Testis (tissue), 3 donors: Measurements from ENCODE around the gene DIAPH1. TPM values are rescaled to one million over a fixed set of nuclear protein-coding genes. Genes with fewer than 3 reads are reported as not detected.

Experiments
- DNase-seq: peaks from one replicate; pipeline ENCODE4 v3.0.0-alpha.2; 2019
- H3K27ac ChIP-seq, 2 donors: fragments of 200-600 bp; sonication (generic); one replicate each; pipeline ENCODE4 v1.5.1; 2019
- H3K27me3 ChIP-seq: fragments of 200-600 bp; sonication (generic); one replicate; pipeline ENCODE4 v1.5.1; 2019
- H3K36me3 ChIP-seq: fragments of 200-600 bp; sonication (generic); one replicate; pipeline ENCODE4 v1.5.1; 2017; ENCODE audit warnings: low read depth; ENCODE audit errors: missing control alignments
- H3K4me1 ChIP-seq: fragments of 200-600 bp; sonication (generic); one replicate; pipeline ENCODE4 v1.5.1; 2019
- H3K4me3 ChIP-seq, 2 donors: fragments of 200-600 bp; sonication (generic); one replicate each; pipeline ENCODE4 v1.5.1; 2017 to 2019
- H3K9me3 ChIP-seq: fragments of 200-600 bp; sonication (generic); one replicate; pipeline ENCODE4 v1.5.1; 2017
- POLR2A ChIP-seq: fragments of 450-650 bp; IDR thresholded peaks from one replicate; pipeline ENCODE4 v1.6.1; 2017; ENCODE audit warnings: antibody characterized with exemption, mild to moderate bottlenecking, moderate library complexity
- whole genome bisulfite sequencing, 2 donors: methylation state at CpG; one replicate each; pipeline ENCODE4 v1.1.5; 2018; 5-methylcytosine and 5-hydroxymethylcytosine counted together
- intact Hi-C: fragments of 100-400 bp; cut with DNase I; formaldehyde crosslinking; loops from one replicate; pipeline ENCODE4 v1.15.1; 2023; ENCODE audit warnings: low total_unique reads
- polyA plus RNA-seq: library from polyadenylated mRNA; stranded (reverse); fragments of 350-450 nt; fragmentation: Illumina TruSeq; extraction: RNeasy Lipid Tissue Mini Kit (QIAGEN cat#74804); gene quantifications from one replicate; pipeline ENCODE4 v1.2.3, GENCODE V29; 2014; ENCODE audit warnings: low read depth, low replicate concordance; ENCODE audit not compliant: insufficient read depth
- total RNA-seq, 2 donors: library from RNA; depleted of rRNA; stranded (reverse); fragments of >200 nt; gene quantifications; one replicate each; pipeline ENCODE4 v1.2.3, GENCODE V29; 2016
- TF ChIP-seq, protein P1 (sequence below), 3 experiments: fragments of 450-650 bp in 2 of 3; fragments of 200-600 bp in 1 of 3; sonication (generic) in 1 of 3; IDR thresholded peaks; one replicate each; pipeline ENCODE4 v1.5.1; 2016 to 2019; ENCODE audit warnings: antibody characterized with exemption in 3 of 3, mild to moderate bottlenecking in 2 of 3, moderate library complexity in 1 of 3

DIAPH1 gene
- total and polyA plus RNA-seq, 3 donors from 2014 or later: 53.7 to 77.5 (median 58.2) TPM

DNA sequence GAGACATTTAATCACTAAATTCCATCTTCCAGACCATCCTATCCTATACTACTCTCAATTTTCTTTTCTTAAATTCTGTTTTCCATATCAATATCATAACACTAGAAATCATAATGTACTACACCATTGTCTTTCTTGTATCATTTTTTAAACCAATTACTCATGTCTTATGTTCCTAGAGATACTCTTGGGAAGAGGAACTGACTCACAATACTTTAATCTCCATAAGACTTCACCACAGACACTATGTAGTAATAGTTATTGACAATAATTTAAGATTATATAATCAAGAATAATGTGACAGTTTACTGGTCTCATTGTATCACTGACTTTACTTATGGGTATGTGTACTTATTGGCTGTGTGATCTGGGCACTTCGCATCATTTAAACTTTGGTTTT, 86.1 kb downstream of the DIAPH1 start:
- Histone ChIP-seq H3K9me3 (no peaks in the 10 kb centered on the region), H3K27me3 (no peaks in the 10 kb centered on the region), H3K4me3 (no peak overlapping the region), H3K4me1 (peaks cover 23% of the 10 kb centered on the region), H3K27ac (no peak overlapping the region), H3K36me3 (no peaks in the 10 kb centered on the region)
- TF ChIP-seq, protein P1, sequence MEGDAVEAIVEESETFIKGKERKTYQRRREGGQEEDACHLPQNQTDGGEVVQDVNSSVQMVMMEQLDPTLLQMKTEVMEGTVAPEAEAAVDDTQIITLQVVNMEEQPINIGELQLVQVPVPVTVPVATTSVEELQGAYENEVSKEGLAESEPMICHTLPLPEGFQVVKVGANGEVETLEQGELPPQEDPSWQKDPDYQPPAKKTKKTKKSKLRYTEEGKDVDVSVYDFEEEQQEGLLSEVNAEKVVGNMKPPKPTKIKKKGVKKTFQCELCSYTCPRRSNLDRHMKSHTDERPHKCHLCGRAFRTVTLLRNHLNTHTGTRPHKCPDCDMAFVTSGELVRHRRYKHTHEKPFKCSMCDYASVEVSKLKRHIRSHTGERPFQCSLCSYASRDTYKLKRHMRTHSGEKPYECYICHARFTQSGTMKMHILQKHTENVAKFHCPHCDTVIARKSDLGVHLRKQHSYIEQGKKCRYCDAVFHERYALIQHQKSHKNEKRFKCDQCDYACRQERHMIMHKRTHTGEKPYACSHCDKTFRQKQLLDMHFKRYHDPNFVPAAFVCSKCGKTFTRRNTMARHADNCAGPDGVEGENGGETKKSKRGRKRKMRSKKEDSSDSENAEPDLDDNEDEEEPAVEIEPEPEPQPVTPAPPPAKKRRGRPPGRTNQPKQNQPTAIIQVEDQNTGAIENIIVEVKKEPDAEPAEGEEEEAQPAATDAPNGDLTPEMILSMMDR (IDR thresholded peaks at IDR 0.05): no peak
- TF ChIP-seq POLR2A: no peak
- WGBS, 2 donors: 92 to 95% methylated on average over 1 of the region's 1 CpG
- no peak for DNase-seq
- intact Hi-C loops: no loop called here

DNA sequence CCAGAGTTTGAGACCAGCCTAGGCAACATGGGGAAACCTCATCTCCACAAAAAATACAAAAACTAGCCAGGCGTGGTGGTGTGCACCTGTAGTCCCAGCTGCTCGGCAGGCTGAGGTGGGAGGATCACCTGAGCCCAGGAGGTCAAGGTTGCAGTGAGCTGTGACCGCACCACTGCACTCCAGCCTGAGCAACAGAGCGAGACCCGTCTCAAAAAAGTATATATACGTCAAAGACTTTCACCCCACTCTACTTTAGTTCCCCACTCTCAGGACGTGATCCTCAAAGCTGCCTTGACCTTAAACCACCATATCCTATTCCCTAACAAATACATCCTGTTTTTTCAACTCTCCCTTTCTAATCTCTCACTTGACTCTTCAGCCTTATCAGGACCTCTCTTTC, 88.9 kb downstream of the DIAPH1 start:
- DNase-seq: no peak
- Histone ChIP-seq H3K36me3 (no peaks in the 10 kb centered on the region), H3K9me3 (no peaks in the 10 kb centered on the region), H3K27me3 (no peaks in the 10 kb centered on the region), H3K4me3 (no peak overlapping the region), H3K4me1 (peaks cover 28% of the 10 kb centered on the region), H3K27ac (peak overlapping the region; percentile 74 to 84)
- TF ChIP-seq POLR2A: no peak
- TF ChIP-seq, protein P1 (IDR thresholded peaks at IDR 0.05): no peak
- intact Hi-C loops: loop anchor here (10.0 kb wide), 1 partner anchor 105 kb away; the partner anchor contains the start of gene PCDHGA11
- WGBS, 2 donors: 78 to 86% methylated on average over 7 of the region's 7 CpGs

DNA sequence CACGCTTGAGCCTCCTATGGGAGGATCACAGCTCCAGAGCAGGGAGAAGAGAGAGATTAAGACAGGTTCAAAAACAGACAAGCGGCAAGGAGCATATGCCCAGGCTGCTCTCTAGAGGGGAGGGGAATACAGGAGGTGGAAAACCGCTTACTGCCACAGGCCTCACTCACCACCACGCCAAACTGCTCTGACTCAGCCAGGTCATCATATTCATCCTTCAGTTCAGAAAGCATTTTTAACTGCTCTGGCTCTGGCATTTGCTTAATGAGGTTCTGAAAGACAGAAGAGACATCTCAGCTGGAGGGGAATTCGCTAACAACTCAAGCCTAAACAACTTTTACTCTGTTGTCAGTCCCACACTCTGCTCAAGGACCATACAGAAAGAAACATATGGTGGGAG, 89.8 kb downstream of the DIAPH1 start:
- no peaks in the 10 kb centered on the region for H3K36me3 ChIP-seq
- H3K9me3 ChIP-seq: no peaks in the 10 kb centered on the region
- no peak for DNase-seq
- no peak overlapping the region for H3K4me3 ChIP-seq
- no peaks in the 10 kb centered on the region for H3K27me3 ChIP-seq
- intact Hi-C loops: loop anchor here (10.0 kb wide), 1 partner anchor 104 kb away; the partner anchor contains the start of gene PCDHGA11
- 55 to 66% methylated on average over 5 of the region's 5 CpGs for WGBS, 2 donors
- peak overlapping the region; percentile 74 to 84 for H3K27ac ChIP-seq
- TF ChIP-seq POLR2A: no peak
- TF ChIP-seq, protein P1 (IDR thresholded peaks at IDR 0.05): no peak
- peaks cover 36% of the 10 kb centered on the region for H3K4me1 ChIP-seq

DNA sequence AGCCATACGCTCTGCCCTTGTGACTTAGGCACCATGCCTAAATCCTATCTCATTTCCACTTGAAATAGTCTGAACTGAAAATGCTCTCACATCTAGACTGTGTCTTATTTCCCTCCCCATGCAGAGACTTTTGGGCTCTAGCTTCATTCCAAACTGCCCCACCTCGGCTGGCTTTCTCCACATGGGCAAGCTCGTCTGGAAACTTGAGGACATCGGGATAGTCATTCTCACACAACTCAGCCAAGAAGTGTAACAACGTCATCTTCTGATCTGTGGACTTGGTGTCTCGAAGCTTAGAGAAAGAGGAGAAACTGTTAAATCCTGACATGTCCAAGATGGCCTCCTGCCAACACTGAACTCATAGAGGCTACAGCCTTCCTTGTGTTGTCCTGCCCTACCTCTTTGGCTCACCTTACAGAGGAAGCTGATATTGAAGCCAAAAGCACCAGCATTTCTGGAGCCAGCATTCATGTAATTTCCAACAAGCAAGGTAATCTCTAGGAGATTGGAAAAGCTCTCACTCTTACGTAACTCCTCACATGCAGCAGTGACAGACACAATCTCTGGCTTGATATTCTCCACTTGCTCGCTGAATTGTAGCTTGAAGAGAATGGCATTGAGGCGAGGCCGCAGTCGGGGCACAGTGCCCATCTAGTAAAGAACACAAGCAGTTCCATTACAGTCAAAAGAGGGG, 90.4 kb downstream of the DIAPH1 start:
- Histone ChIP-seq H3K4me3 (no peak overlapping the region), H3K9me3 (no peaks in the 10 kb centered on the region), H3K27me3 (no peaks in the 10 kb centered on the region), H3K4me1 (peaks cover 38% of the 10 kb centered on the region), H3K27ac (peak overlapping the region; percentile 74 to 84), H3K36me3 (no peaks in the 10 kb centered on the region)
- peak; percentile 81 for DNase-seq
- TF ChIP-seq, protein P1 (IDR thresholded peaks at IDR 0.05): no peak
- no peak for TF ChIP-seq POLR2A
- WGBS, 2 donors: 41 to 62% methylated on average over 11 of the region's 11 CpGs
- intact Hi-C loops: loop anchor here (10.0 kb wide), 1 partner anchor 104 kb away; the partner anchor contains the start of gene PCDHGA11
